Measurements from ENCODE around the gene CAMKMT. TPM values are rescaled to one million over a fixed set of nuclear protein-coding genes. Genes with fewer than 3 reads are reported as not detected.

Gene CAMKMT
- total RNA-seq, 1 donor from 2014 or later, result 11.9 TPM

DNA sequence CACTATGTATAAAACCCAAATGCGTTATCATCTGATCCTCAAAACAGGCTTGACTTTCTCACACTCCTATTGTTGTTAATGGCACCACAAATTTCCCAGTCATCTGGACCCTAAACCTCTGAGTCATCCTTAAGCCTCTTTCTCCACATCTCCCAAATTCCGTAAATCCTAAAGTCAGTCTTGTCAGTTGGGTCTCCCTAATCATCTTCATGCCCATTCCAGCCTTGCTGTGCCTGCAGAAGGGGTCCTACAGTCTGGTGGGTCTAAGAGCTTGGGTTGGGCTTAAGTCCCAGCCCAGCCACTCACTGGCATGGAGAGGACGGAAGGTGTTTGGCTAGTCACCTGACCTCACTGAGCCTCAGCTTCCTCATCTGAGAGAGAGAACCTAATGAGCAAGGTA, 314.6 kb downstream of the CAMKMT start:
- no peak overlapping the region for H3K27ac Mint-ChIP-seq (ENCODE audit: unreplicated experiment)
- H3K36me3 Mint-ChIP-seq (ENCODE audit: low read depth), result no peaks in the 10 kb centered on the region
- TF ChIP-seq, protein P1, sequence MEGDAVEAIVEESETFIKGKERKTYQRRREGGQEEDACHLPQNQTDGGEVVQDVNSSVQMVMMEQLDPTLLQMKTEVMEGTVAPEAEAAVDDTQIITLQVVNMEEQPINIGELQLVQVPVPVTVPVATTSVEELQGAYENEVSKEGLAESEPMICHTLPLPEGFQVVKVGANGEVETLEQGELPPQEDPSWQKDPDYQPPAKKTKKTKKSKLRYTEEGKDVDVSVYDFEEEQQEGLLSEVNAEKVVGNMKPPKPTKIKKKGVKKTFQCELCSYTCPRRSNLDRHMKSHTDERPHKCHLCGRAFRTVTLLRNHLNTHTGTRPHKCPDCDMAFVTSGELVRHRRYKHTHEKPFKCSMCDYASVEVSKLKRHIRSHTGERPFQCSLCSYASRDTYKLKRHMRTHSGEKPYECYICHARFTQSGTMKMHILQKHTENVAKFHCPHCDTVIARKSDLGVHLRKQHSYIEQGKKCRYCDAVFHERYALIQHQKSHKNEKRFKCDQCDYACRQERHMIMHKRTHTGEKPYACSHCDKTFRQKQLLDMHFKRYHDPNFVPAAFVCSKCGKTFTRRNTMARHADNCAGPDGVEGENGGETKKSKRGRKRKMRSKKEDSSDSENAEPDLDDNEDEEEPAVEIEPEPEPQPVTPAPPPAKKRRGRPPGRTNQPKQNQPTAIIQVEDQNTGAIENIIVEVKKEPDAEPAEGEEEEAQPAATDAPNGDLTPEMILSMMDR (conservative IDR thresholded peaks at IDR 0.05), result no peak

DNA sequence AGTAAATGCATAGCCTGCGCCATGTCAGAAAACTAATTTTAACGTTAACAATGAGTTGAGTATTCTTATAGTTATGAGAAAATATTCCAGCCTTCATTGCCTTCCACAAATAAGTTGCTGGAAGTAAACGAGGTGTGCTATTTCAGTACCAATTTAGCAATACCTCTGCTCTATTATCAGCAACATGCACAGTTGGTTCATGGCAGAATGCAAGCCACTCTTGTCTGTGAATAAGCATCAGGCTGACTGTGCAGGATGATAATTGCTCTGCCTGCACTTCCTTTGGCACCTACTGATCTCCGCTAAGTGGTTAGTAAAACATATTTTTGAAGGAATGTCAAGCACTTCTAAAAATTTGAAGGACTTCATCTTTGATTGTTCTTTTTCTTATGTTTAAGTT, 317.8 kb downstream of the CAMKMT start:
- Mint-ChIP-seq H3K4me1 (peaks cover 15% of the 10 kb centered on the region), H3K4me3 (no peak overlapping the region)

More for the DNA sequence above, 314.6 kb downstream of the CAMKMT start:
- Mint-ChIP-seq H3K4me3 (no peak overlapping the region), H3K9me3 (no peaks in the 10 kb centered on the region), H3K4me1 (peaks cover 10% of the 10 kb centered on the region), H3K27me3 (ENCODE audit: low read depth) (no peaks in the 10 kb centered on the region)
- DNase-seq (ENCODE audit: low read depth, low spot score), result no peak

DNA sequence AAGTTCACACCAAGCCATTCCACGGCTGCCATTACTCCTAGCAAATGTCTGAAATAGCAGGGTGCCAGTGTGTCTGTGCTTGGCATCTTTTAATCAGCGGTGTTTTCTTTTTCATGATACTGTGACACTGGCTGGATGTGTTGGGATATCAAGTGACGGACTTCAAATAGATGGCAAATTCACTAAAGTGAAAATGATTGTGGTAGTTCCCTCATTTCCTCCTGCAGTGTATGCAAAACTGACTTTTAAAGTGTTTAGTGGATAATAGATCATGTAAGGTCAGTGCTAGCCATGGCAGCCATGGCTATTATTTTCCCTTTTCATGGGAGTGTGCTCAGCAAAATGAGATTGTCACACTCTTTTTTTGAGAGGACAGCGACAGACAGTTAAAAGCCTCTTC, 318.2 kb downstream of the CAMKMT start:
- TF ChIP-seq, protein P1 (conservative IDR thresholded peaks at IDR 0.05), result no peak
- no peak overlapping the region for H3K4me3 Mint-ChIP-seq
- no peak for DNase-seq (ENCODE audit: low read depth, low spot score)
- no peak overlapping the region for H3K27ac Mint-ChIP-seq (ENCODE audit: unreplicated experiment)
- H3K27me3 Mint-ChIP-seq (ENCODE audit: low read depth), result no peaks in the 10 kb centered on the region
- peaks cover 15% of the 10 kb centered on the region for H3K4me1 Mint-ChIP-seq
- H3K9me3 Mint-ChIP-seq, result no peaks in the 10 kb centered on the region
- H3K36me3 Mint-ChIP-seq (ENCODE audit: low read depth), result no peaks in the 10 kb centered on the region

More for the DNA sequence above, 317.8 kb downstream of the CAMKMT start:
- Mint-ChIP-seq H3K27ac (ENCODE audit: unreplicated experiment) (no peak overlapping the region), H3K36me3 (ENCODE audit: low read depth) (no peaks in the 10 kb centered on the region), H3K27me3 (ENCODE audit: low read depth) (no peaks in the 10 kb centered on the region), H3K9me3 (no peaks in the 10 kb centered on the region)
- DNase-seq (ENCODE audit: low read depth, low spot score), result no peak
- TF ChIP-seq, protein P1 (conservative IDR thresholded peaks at IDR 0.05), result no peak

DNA sequence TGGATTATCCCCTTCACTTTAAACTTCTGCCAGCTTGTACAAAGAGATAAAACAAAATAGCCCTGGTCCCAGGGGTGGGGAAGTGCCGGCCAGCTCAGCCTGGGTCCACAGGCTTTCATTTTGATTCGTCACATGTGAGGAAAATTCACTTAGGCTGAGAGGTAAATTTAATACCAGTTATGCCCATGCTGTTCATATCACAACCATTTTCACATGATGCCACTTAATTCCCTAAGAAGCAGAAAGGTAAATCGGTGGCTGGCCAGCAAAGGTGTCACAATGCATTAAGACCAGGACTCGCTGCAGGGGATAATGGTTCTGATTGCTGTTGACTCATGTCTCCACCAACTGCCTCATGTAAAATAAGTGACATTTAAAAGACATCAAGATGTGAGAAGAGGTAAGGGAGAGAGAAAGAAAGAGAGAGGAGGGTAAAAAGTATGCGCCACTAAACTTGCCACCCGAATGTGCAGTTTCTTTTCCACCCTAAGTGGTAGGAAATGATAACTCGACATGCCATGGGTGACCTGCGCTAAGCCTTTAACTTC, 318.8 kb downstream of the CAMKMT start:
- TF ChIP-seq, protein P1 (conservative IDR thresholded peaks at IDR 0.05), result no peak
- Mint-ChIP-seq H3K4me1 (peaks cover 15% of the 10 kb centered on the region), H3K27ac (ENCODE audit: unreplicated experiment) (no peak overlapping the region), H3K27me3 (ENCODE audit: low read depth) (no peaks in the 10 kb centered on the region), H3K4me3 (no peak overlapping the region), H3K9me3 (no peaks in the 10 kb centered on the region), H3K36me3 (ENCODE audit: low read depth) (no peaks in the 10 kb centered on the region)
- DNase-seq (ENCODE audit: low read depth, low spot score), result no peak

DNA sequence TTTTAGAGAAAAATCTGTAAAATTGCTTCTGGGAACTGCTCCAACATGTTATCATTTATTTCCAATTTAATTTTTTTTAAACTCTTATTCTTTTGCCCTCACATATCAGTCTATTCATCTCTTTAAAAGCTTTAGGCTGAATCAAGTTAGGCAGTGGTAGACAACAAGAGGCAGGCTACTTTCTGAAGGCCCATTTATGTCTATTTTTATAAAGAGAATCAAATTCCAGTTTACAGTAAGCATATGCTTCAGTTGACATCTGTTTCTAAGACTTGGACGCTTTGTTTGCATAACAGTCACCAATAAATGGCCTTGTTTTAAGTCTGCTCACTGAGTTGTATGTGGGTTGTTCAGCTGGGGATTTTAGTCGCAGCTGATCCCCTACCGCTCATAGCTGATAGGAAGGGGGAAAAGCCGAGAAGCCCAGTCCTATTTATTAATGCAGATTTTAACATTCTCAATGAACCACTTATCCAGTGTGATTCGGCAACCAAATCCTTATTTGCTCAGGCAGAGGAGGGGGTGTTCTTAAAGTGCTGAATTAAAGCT, 319.3 kb downstream of the CAMKMT start:
- H3K27ac Mint-ChIP-seq (ENCODE audit: unreplicated experiment), result no peak overlapping the region
- no peaks in the 10 kb centered on the region for H3K9me3 Mint-ChIP-seq
- H3K27me3 Mint-ChIP-seq (ENCODE audit: low read depth), result no peaks in the 10 kb centered on the region
- H3K4me1 Mint-ChIP-seq, result peaks cover 15% of the 10 kb centered on the region
- no peak for DNase-seq (ENCODE audit: low read depth, low spot score)
- no peaks in the 10 kb centered on the region for H3K36me3 Mint-ChIP-seq (ENCODE audit: low read depth)
- H3K4me3 Mint-ChIP-seq, result no peak overlapping the region
- TF ChIP-seq, protein P1 (conservative IDR thresholded peaks at IDR 0.05), result no peak

Measured in neural crest cell (in vitro differentiated cells).